Neural progenitor cell (in vitro differentiated cells): ENCODE results near the gene MRC2. TPM values are rescaled to one million over a fixed set of nuclear protein-coding genes. Genes with fewer than 3 reads are reported as not detected.

Experiments
- DNase-seq: peaks from one replicate; pipeline ENCODE4 v3.0.0-alpha.2; 2016; ENCODE audit warnings: low spot score
- H2AFZ ChIP-seq: fragments of 200-600 bp; sonication (generic); replicated peaks from 2 replicates; pipeline ENCODE4 v1.6.1; 2016; ENCODE audit warnings: antibody characterized with exemption
- H3F3A ChIP-seq: fragments of 200-600 bp; sonication (generic); 2 replicates; pipeline ENCODE4 v1.6.1; 2016; ENCODE audit warnings: antibody characterized with exemption, low read depth
- H3K27ac ChIP-seq: fragments of 200-600 bp; sonication (generic); 2 replicates; pipeline ENCODE4 v1.5.1; 2016; ENCODE audit warnings: mild to moderate bottlenecking
- H3K27me3 ChIP-seq: fragments of 200-600 bp; sonication (generic); 2 replicates; pipeline ENCODE4 v1.6.1; 2016; ENCODE audit warnings: mild to moderate bottlenecking, moderate library complexity
- H3K36me3 ChIP-seq: fragments of 200-600 bp; sonication (generic); 2 replicates; pipeline ENCODE4 v1.5.1; 2016
- H3K4me1 ChIP-seq: fragments of 200-600 bp; sonication (generic); 2 replicates; pipeline ENCODE4 v1.6.1; 2016; ENCODE audit warnings: mixed run types
- H3K4me2 ChIP-seq: fragments of 200-600 bp; sonication (generic); 2 replicates; pipeline ENCODE4 v1.6.1; 2016
- H3K4me3 ChIP-seq: fragments of 200-600 bp; sonication (generic); 2 replicates; pipeline ENCODE4 v1.5.1; 2016
- H3K79me2 ChIP-seq: fragments of 200-600 bp; sonication (generic); 2 replicates; pipeline ENCODE4 v1.6.1; 2016; ENCODE audit warnings: low read depth
- H3K9ac ChIP-seq: fragments of 200-600 bp; sonication (generic); 2 replicates; pipeline ENCODE4 v1.6.1; 2016
- H3K9me3 ChIP-seq: fragments of 200-600 bp; sonication (generic); 2 replicates; pipeline ENCODE4 v1.5.1; 2016; ENCODE audit warnings: low read depth
- H4K20me1 ChIP-seq: fragments of 200-600 bp; sonication (generic); 2 replicates; pipeline ENCODE4 v1.6.1; 2016; ENCODE audit warnings: low read depth
- H3K27ac Mint-ChIP-seq: 3 replicates; pipeline ENCODE4 v1.8.0; 2021; ENCODE audit warnings: mixed read lengths
- H3K27me3 Mint-ChIP-seq: 2 replicates; pipeline ENCODE4 v1.8.0; 2022; ENCODE audit warnings: low read depth, mild to moderate bottlenecking, inconsistent platforms, moderate library complexity, mixed read lengths; ENCODE audit not compliant: insufficient read depth
- H3K36me3 Mint-ChIP-seq: 3 replicates; pipeline ENCODE4 v1.8.0; 2021; ENCODE audit warnings: mixed read lengths
- H3K4me1 Mint-ChIP-seq: 3 replicates; pipeline ENCODE4 v1.8.0; 2021; ENCODE audit warnings: mixed read lengths
- H3K4me3 Mint-ChIP-seq: 3 replicates; pipeline ENCODE4 v1.8.0; 2021; ENCODE audit warnings: mild to moderate bottlenecking, moderate library complexity, mixed read lengths
- H3K9me3 Mint-ChIP-seq: 3 replicates; pipeline ENCODE4 v1.8.0; 2020; ENCODE audit warnings: mixed read lengths
- EZH2 ChIP-seq: fragments of 200-600 bp; sonication (generic); IDR thresholded peaks from 2 replicates; pipeline ENCODE4 v1.6.1; 2017; ENCODE audit warnings: antibody characterized with exemption, mild to moderate bottlenecking, moderate library complexity
- EZH2phosphoT487 ChIP-seq: fragments of 200-600 bp; sonication (generic); IDR thresholded peaks from 2 replicates; pipeline ENCODE4 v1.6.1; 2017; ENCODE audit warnings: antibody characterized with exemption
- total RNA-seq: library from RNA; depleted of rRNA; stranded (reverse); fragments of >200 nt; gene quantifications from 2 replicates; pipeline ENCODE4 v1.2.3, GENCODE V29; 2015; ENCODE audit warnings: low replicate concordance
- TF ChIP-seq, protein P1 (sequence below): fragments of 200-600 bp; sonication (generic); IDR thresholded peaks from 2 replicates; pipeline ENCODE4 v1.5.1; 2017; ENCODE audit warnings: antibody characterized with exemption, mild to moderate bottlenecking

The MRC2 gene
- total RNA-seq, 1 donor from 2014 or later, result 24.6 TPM

DNA sequence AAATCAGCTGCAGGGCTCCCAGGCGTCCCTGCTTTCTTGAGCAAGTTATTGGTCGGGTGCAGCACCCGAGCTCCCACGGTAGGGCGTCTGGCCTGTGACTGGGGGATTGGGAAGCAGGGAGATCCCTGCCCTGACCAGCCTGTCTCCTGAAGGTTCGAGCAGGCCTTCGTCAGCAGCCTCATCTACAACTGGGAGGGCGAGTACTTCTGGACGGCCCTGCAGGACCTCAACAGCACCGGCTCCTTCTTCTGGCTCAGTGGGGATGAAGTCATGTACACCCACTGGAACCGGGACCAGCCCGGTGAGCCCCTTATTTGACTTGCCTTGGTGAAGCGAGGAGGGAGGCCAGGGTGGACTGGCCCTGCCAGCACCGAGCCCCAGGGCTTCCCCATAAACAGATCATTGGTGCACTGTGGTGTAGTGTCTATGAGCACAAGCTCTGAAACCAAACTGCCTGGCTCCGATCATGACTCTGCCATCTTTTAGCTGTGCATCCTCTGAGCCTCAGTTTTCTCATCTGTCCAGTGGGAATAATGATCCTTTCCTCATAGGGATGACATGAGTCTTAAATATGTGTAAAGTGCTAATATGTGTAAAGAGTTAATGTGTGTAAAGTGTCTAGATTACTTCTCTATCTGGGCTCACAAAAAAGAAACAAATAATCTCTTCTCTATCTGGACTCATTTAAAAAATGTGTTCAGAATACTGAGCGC lies 48.9 kb downstream of the MRC2 start:
- Histone ChIP-seq H3K4me1 (no peaks in the 10 kb centered on the region), H3K4me2 (no peak overlapping the region), H3K27ac (no peak overlapping the region), H3K9ac (no peak overlapping the region), H3F3A (no peaks in the 10 kb centered on the region), H2AFZ (no peak overlapping the region), H3K79me2 (no peaks in the 10 kb centered on the region), H4K20me1 (no peaks in the 10 kb centered on the region), H3K36me3 (no peaks in the 10 kb centered on the region), H3K27me3 (no peaks in the 10 kb centered on the region), H3K9me3 (no peaks in the 10 kb centered on the region), H3K4me3 (no peak overlapping the region)
- Mint-ChIP-seq H3K27ac (no peak overlapping the region), H3K4me3 (no peak overlapping the region), H3K9me3 (no peaks in the 10 kb centered on the region), H3K4me1 (no peaks in the 10 kb centered on the region), H3K36me3 (peaks cover 11% of the 10 kb centered on the region), H3K27me3 (no peaks in the 10 kb centered on the region)
- TF ChIP-seq, protein P1, sequence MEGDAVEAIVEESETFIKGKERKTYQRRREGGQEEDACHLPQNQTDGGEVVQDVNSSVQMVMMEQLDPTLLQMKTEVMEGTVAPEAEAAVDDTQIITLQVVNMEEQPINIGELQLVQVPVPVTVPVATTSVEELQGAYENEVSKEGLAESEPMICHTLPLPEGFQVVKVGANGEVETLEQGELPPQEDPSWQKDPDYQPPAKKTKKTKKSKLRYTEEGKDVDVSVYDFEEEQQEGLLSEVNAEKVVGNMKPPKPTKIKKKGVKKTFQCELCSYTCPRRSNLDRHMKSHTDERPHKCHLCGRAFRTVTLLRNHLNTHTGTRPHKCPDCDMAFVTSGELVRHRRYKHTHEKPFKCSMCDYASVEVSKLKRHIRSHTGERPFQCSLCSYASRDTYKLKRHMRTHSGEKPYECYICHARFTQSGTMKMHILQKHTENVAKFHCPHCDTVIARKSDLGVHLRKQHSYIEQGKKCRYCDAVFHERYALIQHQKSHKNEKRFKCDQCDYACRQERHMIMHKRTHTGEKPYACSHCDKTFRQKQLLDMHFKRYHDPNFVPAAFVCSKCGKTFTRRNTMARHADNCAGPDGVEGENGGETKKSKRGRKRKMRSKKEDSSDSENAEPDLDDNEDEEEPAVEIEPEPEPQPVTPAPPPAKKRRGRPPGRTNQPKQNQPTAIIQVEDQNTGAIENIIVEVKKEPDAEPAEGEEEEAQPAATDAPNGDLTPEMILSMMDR, result no peak
- TF ChIP-seq EZH2, result no peak
- no peak for TF ChIP-seq EZH2phosphoT487
- no peak for DNase-seq

GRCh38 chr17:62676952-62677596 lies 49.6 kb downstream of the MRC2 start:
- H3K9me3 ChIP-seq, result no peaks in the 10 kb centered on the region
- H3K9me3 Mint-ChIP-seq, result no peaks in the 10 kb centered on the region
- H3F3A ChIP-seq, result no peaks in the 10 kb centered on the region
- no peak overlapping the region for H3K27ac Mint-ChIP-seq
- H3K27ac ChIP-seq, result no peak overlapping the region
- H3K9ac ChIP-seq, result no peak overlapping the region
- H3K4me1 Mint-ChIP-seq, result no peaks in the 10 kb centered on the region
- H3K27me3 Mint-ChIP-seq, result no peaks in the 10 kb centered on the region
- H4K20me1 ChIP-seq, result no peaks in the 10 kb centered on the region
- peaks cover 11% of the 10 kb centered on the region for H3K36me3 Mint-ChIP-seq
- no peaks in the 10 kb centered on the region for H3K4me1 ChIP-seq
- H3K79me2 ChIP-seq, result no peaks in the 10 kb centered on the region
- no peak for TF ChIP-seq EZH2phosphoT487
- TF ChIP-seq EZH2, result no peak
- TF ChIP-seq, protein P1, result no peak
- DNase-seq, result no peak
- no peaks in the 10 kb centered on the region for H3K27me3 ChIP-seq
- H2AFZ ChIP-seq, result no peak overlapping the region
- H3K4me3 Mint-ChIP-seq, result no peak overlapping the region
- no peak overlapping the region for H3K4me2 ChIP-seq
- H3K36me3 ChIP-seq, result no peaks in the 10 kb centered on the region
- no peak overlapping the region for H3K4me3 ChIP-seq

DNA sequence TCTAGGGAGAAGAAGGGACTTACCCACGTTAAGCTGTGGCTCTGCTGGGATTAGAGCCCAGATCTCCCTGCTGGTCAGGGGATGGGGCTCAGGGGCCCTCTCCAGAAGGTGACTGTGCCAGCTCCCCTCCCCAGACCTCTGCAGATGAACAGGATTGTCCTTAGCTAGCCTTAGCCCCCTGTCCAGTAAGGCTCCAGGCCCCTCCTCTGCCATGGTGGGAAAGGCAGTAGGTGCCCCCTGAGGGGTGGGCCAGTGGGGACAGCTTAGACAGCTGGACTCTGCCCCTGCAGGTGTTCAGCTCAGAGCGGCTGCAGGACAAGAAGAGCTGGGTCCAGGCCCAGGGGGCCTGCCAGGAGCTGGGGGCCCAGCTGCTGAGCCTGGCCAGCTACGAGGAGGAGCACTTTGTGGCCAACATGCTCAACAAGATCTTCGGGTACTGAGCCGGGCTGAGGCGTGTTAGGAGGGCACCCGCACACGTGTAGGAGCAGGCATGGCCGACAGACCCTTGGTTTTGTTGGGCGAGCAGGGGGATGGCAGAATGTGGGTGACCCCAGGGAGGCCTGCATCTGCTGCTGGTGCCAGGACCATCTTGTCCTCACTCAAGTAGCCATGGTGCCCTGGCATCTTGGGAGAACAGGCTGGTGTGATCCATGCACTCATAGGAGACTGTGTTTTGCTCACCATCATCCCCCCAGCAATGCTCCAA lies 50.9 kb downstream of the MRC2 start:
- Histone ChIP-seq H3K9me3 (no peaks in the 10 kb centered on the region), H3K27me3 (no peaks in the 10 kb centered on the region), H3K79me2 (no peaks in the 10 kb centered on the region), H3F3A (no peaks in the 10 kb centered on the region), H3K36me3 (no peaks in the 10 kb centered on the region), H3K9ac (no peak overlapping the region), H3K27ac (no peak overlapping the region), H3K4me3 (no peak overlapping the region), H4K20me1 (no peaks in the 10 kb centered on the region), H3K4me2 (no peak overlapping the region), H2AFZ (no peak overlapping the region), H3K4me1 (no peaks in the 10 kb centered on the region)
- TF ChIP-seq EZH2phosphoT487 (no peak), EZH2 (no peak)
- TF ChIP-seq, protein P1, result no peak
- H3K4me1 Mint-ChIP-seq, result no peaks in the 10 kb centered on the region
- H3K4me3 Mint-ChIP-seq, result no peak overlapping the region
- no peaks in the 10 kb centered on the region for H3K9me3 Mint-ChIP-seq
- H3K36me3 Mint-ChIP-seq, result peaks cover 7% of the 10 kb centered on the region
- no peaks in the 10 kb centered on the region for H3K27me3 Mint-ChIP-seq
- DNase-seq, result no peak
- no peak overlapping the region for H3K27ac Mint-ChIP-seq
